HFF-Myc (cell line): Measurements from ENCODE around the gene ZMYM4.

Source experiments
- DNase-seq: peaks from one replicate; pipeline ENCODE4 v3.0.0-alpha.2; 2011; ENCODE audit warnings: low read depth; ENCODE audit errors: extremely low read depth
- H3K4me3 ChIP-seq: replicated peaks from 2 replicates; pipeline ENCODE4 v1.5.1; 2011; ENCODE audit warnings: low read depth, mild to moderate bottlenecking, control low read depth, low read length
- CTCF ChIP-seq: IDR thresholded peaks from 2 replicates; pipeline ENCODE4 v1.5.1; 2012; ENCODE audit warnings: mild to moderate bottlenecking, low read depth, low read length, control low read depth; ENCODE audit errors: missing control alignments

The ZMYM4 gene

DNA sequence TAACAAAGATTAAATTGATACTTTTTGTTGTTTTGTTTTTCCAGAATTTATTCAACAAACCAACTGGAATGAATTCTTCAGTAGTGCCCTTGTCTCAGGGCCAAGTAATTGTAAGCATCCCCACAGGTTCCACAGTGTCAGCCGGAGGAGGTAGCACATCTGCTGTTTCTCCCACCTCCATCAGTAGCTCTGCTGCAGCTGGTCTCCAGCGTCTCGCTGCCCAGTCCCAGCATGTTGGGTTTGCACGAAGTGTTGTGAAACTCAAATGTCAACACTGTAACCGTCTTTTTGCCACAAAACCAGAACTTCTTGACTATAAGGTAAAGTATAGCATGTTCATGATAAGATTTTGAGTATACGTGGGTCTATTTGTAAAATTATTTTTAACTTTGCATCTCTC lies 118.5 kb downstream of the ZMYM4 start:
- TF ChIP-seq CTCF: no peak

GRCh38 chr1:35390600-35391494 lies 122.3 kb downstream of the ZMYM4 start:
- no peak for TF ChIP-seq CTCF
- H3K4me3 ChIP-seq: no peak overlapping the region
- peak; percentile 67 for DNase-seq

More for the DNA sequence above, 118.5 kb downstream of the ZMYM4 start:
- DNase-seq: no peak
- H3K4me3 ChIP-seq: no peak overlapping the region

- DNase-seq: no peak
- H3K4me3 ChIP-seq: no peak overlapping the region
- TF ChIP-seq CTCF: no peak
Measured at GRCh38 chr1:35394386-35394785, 125.9 kb downstream of the ZMYM4 start.

- DNase-seq: no peak
- no peak for TF ChIP-seq CTCF
- H3K4me3 ChIP-seq: no peak overlapping the region
Measured at GRCh38 chr1:35398739-35399138, 130.2 kb downstream of the ZMYM4 start.

GRCh38 chr1:35401049-35401448 lies 132.5 kb downstream of the ZMYM4 start:
- DNase-seq: no peak
- no peak for TF ChIP-seq CTCF
- no peak overlapping the region for H3K4me3 ChIP-seq

GRCh38 chr1:35406103-35406502 lies 137.6 kb downstream of the ZMYM4 start:
- DNase-seq: no peak
- H3K4me3 ChIP-seq: no peak overlapping the region
- no peak for TF ChIP-seq CTCF
